ENCODE results near the gene FBXO28.

Gene FBXO28

DNA sequence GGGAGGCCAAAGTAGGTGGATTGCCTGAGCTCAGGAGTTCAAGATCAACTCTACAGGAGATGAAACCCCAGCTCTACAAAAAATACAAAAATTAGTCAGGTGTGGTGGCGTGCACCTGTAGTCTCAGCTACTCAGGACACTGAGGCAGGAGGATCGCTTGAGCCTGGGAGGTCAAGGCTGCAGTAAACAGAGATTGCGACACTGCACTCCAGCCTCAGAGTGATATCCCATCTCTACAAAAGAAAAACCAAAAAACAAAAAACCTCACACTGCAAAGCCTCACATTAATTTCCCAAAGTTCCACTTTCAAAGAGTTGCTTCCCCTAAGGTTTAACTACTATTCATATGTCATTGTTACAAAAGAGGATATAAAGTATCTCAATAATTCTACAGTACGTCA is 29.0 kb upstream of the FBXO28 start:
- TF ChIP-seq, protein P1, sequence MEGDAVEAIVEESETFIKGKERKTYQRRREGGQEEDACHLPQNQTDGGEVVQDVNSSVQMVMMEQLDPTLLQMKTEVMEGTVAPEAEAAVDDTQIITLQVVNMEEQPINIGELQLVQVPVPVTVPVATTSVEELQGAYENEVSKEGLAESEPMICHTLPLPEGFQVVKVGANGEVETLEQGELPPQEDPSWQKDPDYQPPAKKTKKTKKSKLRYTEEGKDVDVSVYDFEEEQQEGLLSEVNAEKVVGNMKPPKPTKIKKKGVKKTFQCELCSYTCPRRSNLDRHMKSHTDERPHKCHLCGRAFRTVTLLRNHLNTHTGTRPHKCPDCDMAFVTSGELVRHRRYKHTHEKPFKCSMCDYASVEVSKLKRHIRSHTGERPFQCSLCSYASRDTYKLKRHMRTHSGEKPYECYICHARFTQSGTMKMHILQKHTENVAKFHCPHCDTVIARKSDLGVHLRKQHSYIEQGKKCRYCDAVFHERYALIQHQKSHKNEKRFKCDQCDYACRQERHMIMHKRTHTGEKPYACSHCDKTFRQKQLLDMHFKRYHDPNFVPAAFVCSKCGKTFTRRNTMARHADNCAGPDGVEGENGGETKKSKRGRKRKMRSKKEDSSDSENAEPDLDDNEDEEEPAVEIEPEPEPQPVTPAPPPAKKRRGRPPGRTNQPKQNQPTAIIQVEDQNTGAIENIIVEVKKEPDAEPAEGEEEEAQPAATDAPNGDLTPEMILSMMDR (IDR thresholded peaks at IDR 0.05; ENCODE audit: low read depth, low read length, missing control alignments), result no peak
- H3K4me3 ChIP-seq (ENCODE audit: low read depth, low read length), result no peak overlapping the region
- DNase-seq (ENCODE audit: low read depth), result no peak

DNA sequence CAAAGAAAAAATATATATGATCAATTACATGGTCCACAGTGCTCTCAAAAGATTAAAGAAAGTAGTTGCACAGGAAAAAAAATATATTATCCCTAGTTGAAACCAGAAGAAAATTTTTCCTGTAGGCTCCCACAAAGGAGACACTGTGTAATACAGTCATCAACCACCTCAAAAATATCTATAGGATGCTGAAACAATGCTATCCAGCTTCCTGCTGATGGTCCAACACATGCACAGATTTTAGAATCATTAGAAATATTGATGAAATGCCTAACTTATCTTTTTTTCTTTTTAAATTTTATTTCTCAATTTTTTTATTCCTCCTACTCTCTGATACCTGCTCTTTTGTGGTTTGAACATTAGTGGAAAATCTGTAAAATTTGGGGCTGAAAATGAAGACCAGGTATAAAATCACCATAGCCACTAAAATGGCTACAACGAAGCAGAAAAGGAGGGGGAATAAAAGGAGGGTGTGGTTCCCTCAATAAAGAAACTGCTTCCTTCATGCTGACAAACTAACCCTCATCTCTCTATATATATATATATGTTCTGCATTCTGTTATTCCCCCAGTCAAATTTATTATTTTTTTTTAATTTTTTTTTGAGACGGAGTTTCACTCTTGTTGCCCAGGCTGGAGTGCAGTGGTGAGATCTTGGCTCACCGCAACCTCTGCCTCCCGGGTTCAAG is 28.3 kb upstream of the FBXO28 start:
- no peak overlapping the region for H3K4me3 ChIP-seq (ENCODE audit: low read depth, low read length)
- DNase-seq (ENCODE audit: low read depth), result no peak
- TF ChIP-seq, protein P1 (IDR thresholded peaks at IDR 0.05; ENCODE audit: low read depth, low read length, missing control alignments), result no peak

DNA sequence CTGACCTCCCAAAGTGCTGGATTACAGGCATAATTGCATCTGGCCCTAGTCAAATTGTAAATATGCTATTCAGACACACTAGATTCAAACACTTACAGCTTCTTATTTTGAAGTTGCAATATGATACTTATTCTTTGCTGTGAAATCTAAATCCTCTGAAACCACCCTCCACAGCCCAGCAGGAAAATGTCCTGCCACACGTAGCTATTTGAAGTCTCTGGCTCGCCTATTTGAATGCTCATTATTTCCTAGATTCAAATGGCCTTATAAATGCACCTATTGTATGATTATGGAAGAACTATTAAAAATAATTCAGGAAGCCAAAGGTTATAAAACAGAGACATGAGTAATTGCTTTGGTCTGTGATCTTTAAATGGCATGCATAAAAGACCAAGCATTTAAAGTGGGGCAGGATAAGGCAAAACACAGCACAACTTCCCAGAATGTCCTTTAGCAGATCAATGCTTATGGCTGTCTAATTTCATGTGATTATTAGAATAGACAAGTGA is 26.6 kb upstream of the FBXO28 start:
- TF ChIP-seq, protein P1 (IDR thresholded peaks at IDR 0.05; ENCODE audit: low read depth, low read length, missing control alignments), result no peak
- no peak for DNase-seq (ENCODE audit: low read depth)
- no peak overlapping the region for H3K4me3 ChIP-seq (ENCODE audit: low read depth, low read length)

DNA sequence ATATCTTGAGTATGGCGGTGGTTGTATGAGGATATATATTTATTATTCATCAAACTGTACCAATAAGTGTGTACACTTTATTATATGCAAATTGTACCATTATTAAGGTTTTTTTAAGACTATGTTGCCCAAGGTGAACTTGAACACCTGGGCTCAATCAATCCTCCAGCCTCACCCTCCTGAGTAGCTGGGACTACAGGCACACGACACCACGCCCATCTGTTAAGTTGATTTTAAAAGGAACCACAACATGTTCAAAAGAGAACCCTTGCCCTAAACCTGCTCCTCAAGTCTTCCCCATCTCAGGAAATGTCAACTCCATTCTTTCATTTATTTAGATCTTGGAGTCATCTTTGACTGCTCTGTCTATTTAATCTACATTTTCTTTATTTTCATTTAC is 24.3 kb upstream of the FBXO28 start:
- TF ChIP-seq, protein P1 (IDR thresholded peaks at IDR 0.05; ENCODE audit: low read depth, low read length, missing control alignments), result no peak
- no peak overlapping the region for H3K4me3 ChIP-seq (ENCODE audit: low read depth, low read length)
- no peak for DNase-seq (ENCODE audit: low read depth)

DNA sequence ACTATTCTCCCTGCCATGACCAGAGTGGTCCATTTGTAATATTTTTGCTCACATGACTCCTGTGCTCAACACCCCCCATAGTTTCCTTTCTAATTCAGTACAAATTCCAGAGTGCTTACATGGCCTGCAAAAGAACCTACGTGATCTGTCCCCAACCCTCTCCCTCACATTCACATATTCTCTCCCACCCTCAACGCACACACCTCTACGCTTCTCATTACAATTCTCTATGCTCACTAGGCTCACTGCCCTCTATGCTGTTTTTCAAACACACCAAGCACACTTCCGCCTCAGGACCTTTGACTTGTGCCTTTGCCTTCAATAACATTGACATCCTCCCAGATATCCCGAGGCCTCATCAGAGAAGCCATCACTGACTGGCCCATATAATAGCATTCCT is 23.8 kb upstream of the FBXO28 start:
- no peak overlapping the region for H3K4me3 ChIP-seq (ENCODE audit: low read depth, low read length)
- no peak for DNase-seq (ENCODE audit: low read depth)
- TF ChIP-seq, protein P1 (IDR thresholded peaks at IDR 0.05; ENCODE audit: low read depth, low read length, missing control alignments), result no peak

DNA sequence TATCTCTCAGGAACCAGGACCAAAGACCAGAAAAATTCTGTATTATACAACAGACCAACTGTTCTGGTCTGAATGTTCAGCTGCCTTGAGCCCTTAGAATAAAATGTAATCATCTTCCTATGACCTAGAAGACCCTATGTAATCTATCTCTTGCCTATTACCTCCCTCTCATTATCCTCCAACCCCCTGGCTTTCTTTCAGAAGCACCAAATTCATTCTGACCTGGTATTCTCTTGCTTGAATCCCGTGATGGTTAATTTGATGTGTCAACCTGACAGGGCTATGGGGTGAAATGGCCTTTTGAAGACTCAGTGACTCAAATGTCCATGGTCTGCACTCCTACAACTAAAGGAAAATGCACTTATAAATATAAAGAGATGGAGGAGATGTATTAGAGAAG is 21.8 kb upstream of the FBXO28 start:
- TF ChIP-seq, protein P1 (IDR thresholded peaks at IDR 0.05; ENCODE audit: low read depth, low read length, missing control alignments), result no peak
- no peak for DNase-seq (ENCODE audit: low read depth)
- no peak overlapping the region for H3K4me3 ChIP-seq (ENCODE audit: low read depth, low read length)

DNA sequence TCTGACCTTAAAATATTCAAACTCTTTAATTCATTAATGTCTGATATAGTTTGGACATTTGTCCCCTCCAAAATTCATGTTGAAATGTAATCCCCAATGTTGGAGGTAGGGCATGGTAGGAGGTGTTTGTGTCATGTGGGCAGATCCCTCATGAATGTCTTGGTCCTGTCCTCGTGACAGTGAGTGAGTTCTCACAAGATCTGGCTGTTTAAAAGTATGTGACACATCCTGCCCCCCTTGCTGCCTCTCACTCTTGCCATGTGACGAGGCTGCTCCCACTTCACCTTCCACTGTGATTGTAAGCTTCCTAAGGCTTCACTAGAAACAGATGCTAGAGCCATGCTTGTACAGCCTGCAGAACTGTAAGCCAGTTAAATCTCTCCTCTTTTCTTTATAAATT is 21.3 kb upstream of the FBXO28 start:
- no peak for DNase-seq (ENCODE audit: low read depth)
- no peak overlapping the region for H3K4me3 ChIP-seq (ENCODE audit: low read depth, low read length)

More for the DNA sequence above, 21.3 kb upstream of the FBXO28 start:
- TF ChIP-seq, protein P1 (IDR thresholded peaks at IDR 0.05; ENCODE audit: low read depth, low read length, missing control alignments), result no peak

Data from GM12864 (cell line).